PC-3 (cell line): Measurements from ENCODE around the gene ADGRV1.

Source experiments
- CTCF ChIP-seq: fragments of 300-600 bp; sonication (generic); conservative IDR thresholded peaks from 2 replicates; pipeline ENCODE4 v1.5.1; 2017; ENCODE audit warnings: antibody characterized with exemption, low read depth, mild to moderate bottlenecking, low read length
- EZH2 ChIP-seq: fragments of 300-600 bp; sonication (generic); IDR thresholded peaks from one replicate; pipeline ENCODE4 v1.6.1; 2017; ENCODE audit warnings: antibody characterized with exemption, mild to moderate bottlenecking, low read length; ENCODE audit not compliant: unreplicated experiment
- EZH2phosphoT487 ChIP-seq: fragments of 300-600 bp; sonication (generic); IDR thresholded peaks from 2 replicates; pipeline ENCODE4 v1.6.1; 2018; ENCODE audit warnings: mild to moderate bottlenecking, antibody characterized with exemption, low read length, borderline replicate concordance

DNA sequence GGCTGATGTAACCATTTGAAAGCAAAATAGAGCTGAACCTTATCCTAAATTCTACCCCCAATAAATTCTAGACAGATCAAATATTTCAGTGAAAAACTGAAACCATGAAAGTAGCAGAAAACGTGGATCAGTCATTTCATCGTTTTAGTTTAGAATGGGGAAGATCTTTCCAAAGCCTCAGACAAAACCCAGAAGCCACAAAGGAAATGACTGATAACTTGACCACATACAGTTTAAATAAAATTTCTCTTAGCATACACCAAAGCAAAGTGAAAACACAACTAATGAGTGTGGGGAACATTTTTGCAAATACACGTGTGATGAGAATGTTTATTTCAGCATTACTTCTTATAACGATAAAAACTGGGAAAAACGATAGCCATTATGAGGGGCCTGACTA is 284.8 kb downstream of the ADGRV1 start:
- TF ChIP-seq CTCF (no peak), EZH2 (no peak), EZH2phosphoT487 (no peak)
